ENCODE measurements around the gene ZNF333.
"Not testable (repeated sequence)": the region's sequence is repeated elsewhere in the genome, so short reads cannot be mapped to it uniquely, and the experiment has no call there.

Gene ZNF333

GRCh38 chr19:14768001-14768400, 78.2 kb downstream of the ZNF333 start:
- no peak for DNase-seq (ENCODE audit: low read depth)

GRCh38 chr19:14769201-14769600, 79.4 kb downstream of the ZNF333 start:
- no peak for DNase-seq (ENCODE audit: low read depth)

GRCh38 chr19:14770136-14770535, 80.3 kb downstream of the ZNF333 start:
- DNase-seq (ENCODE audit: low read depth) = no peak

DNA sequence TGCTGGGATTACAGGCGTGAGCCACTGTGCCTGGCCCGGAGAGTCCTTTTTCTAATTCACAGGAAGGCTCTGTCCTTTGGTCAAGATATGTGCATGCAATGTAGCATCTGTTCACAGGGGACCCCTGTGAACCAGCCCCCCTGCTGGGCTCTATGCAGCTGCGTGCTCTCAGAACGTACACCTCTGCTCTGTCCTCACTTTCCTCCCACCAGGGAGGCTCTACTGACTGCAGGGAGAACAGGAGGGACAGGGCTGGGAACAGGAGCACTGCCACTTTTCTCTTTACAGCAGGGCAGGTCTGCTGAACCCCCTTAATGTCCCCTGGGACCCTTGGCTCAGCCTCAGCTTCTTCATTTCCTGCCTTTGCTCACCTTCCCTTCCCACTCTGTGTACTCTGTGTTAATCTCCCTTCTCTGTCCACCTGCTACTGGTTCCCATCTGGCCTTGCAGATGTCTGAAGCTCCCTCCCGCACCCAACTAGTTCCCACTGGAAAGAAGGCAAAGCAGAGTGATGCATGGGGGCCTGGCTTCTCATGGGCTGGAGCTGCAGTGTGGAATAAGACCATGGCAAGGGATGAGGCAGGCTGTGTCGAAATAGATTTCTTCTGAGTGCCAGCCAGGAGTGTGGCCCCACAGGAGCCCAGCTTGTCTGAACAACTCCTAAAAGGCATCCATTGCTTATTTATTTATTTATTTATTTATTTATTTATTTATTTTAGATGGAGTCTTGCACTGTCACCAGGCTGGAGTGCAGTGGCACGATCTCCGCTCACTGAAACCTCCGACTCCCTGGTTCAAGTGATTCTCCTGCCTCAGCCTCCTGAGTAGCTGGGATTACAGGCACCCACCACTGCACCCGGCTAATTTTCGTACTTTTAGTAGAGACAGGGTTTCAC, 81.3 kb downstream of the ZNF333 start:
- no peak for DNase-seq (ENCODE audit: low read depth)

GRCh38 chr19:14772467-14772866, 82.6 kb downstream of the ZNF333 start:
- no peak for DNase-seq (ENCODE audit: low read depth)

DNA sequence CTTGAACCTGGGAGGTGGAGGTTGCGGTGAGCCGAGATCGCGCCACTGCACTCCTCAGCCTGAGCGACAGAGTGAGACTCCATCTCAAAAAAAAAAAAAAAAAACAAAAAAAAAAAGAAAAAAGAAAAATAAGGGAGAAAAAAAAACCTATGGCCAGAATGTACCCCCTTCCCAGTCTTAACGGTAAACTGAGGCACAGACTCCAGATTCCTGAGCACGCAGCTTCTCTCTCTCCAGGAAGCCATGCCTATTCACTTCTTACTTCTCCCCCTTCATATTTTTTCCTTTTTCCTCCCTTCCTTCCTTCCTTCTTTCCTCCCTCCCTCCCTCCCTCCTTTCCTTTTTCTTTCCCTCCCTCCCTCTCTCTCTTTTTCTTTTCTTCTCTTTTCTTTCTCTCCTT, 83.1 kb downstream of the ZNF333 start:
- no peak for DNase-seq (ENCODE audit: low read depth)

DNA sequence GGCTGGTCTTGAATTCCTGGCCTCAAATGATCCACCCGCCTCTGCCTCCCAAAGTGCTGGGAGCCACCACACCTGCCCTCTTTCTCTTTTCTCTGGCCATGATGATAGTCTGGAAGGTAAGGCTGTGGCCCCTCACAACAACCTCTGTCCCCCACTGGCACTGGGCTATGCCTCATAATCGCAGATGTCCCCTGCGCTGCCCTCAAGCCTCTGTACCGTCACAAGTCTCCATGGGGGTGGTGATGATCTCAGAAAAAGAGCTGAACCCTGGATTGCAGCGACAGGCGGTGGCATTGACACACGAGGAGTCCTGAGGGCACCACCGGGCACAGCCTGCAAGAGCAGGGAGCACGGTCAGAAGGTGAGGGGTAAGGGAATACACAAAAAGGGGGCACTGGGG, 83.9 kb downstream of the ZNF333 start:
- not testable (repeated sequence) for DNase-seq (ENCODE audit: low read depth)

- no peak for DNase-seq (ENCODE audit: low read depth)
Observed at GRCh38 chr19:14774373-14774772, 84.5 kb downstream of the ZNF333 start.

GRCh38 chr19:14775326-14775725, 85.5 kb downstream of the ZNF333 start:
- not testable (repeated sequence) for DNase-seq (ENCODE audit: low read depth)

GRCh38 chr19:14775869-14776586, 86.2 kb downstream of the ZNF333 start:
- DNase-seq (ENCODE audit: low read depth) = no peak

DNA sequence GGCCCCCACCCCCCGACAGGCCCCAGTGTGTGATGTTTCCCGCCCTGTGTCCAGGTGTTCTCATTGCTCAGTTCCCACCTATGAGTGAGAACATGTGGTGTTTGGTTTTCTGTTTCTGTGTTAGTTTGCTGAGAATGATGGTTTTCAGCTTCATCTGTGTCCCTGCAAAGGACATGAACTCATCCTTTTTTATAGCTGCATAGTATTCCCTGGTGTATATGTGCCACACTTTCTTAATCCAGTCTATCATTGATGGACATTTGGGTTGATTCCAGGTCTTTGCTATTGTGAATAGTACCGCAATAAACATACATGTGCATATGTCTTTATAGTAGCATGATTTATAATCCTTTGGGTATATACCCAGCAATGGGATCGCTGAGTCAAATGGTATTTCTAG, 87.8 kb downstream of the ZNF333 start:
- DNase-seq (ENCODE audit: low read depth) = not testable (repeated sequence)

- not testable (repeated sequence) for DNase-seq (ENCODE audit: low read depth)
Observed at GRCh38 chr19:14778110-14778845, 88.4 kb downstream of the ZNF333 start, which contains the start of gene ADGRE2. Gene ADGRE2 (minus strand): TSS chr19:14778560. CDS start chr19:14776756, 1,804 bp downstream.

DNA sequence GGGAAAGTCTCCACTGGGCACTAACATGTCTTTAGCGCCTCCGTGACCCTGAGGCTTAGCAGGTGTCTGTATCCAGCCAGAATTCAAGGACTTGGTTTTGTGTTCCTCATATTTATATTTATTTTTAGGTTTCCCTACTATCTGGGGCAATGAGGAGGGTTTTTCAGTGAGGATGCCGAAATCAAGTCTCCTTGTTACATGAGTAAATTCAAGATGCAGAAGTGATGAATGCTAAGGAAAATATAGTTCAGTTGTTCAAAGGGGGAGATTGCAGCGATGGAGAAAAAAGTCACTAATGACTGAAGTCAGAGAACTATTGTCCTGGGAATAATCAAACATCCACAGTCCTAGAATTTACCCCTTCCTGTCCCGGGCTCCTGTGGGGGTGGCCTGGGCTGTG, 89.3 kb downstream of the ZNF333 start:
- no peak for DNase-seq (ENCODE audit: low read depth)

- not testable (repeated sequence) for DNase-seq (ENCODE audit: low read depth)
Observed at GRCh38 chr19:14780622-14781225, 90.9 kb downstream of the ZNF333 start.

DNA sequence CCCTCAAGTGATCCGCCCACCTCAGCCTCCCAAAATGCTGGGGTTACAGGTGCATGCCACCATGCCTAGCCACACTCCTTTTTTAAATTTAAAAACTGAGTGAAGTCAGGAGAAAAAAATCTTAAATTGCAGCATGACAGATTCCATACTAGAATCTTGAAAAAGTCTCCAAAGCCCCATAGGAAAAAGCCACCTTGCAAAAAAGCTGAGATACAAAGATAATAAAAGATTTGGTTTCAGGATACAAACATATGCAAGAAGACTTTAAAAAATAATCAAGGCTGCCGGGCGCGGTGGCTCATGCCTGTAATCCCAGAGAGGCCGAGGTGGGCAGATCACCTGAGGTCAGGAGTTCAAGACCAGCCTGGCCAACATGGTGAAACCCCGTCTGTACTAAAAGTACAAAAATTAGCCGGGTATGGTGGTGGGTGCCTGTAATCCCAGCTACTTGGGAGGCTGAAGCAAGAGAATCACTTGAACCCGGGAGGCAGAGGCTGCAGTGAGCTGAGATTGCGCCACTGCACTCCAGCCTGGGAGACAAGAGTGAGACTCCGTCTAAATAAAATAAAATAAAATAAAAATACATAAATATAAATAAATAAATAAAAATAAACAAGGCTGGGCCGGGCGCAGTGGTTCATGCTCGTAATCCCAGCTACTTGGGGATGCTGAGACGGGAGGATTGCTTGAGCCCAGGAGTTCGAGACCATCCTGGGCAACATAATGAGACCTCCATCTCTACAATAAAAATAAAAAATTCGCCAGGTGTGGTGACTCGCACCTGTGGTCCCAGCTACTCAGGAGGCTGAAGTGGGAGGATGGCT, 92.1 kb downstream of the ZNF333 start:
- DNase-seq (ENCODE audit: low read depth) = not testable (repeated sequence)

- no peak for DNase-seq (ENCODE audit: low read depth)
Observed at GRCh38 chr19:14782626-14783409, 93.0 kb downstream of the ZNF333 start.

All from stimulated activated CD8-positive, alpha-beta memory T cell treated with anti-CD3 and anti-CD28 coated beads, Interleukin-12 subunit alpha, Interleukin-12 subunit beta, amount 100 ng/mL, for 1 hour (primary cell).